OCI-M2 (cell line): ENCODE measurements around the gene MARCHF7.
"Not testable (repeated sequence)": the region's sequence is repeated elsewhere in the genome, so short reads cannot be mapped to it uniquely, and the experiment has no call there.

ENCODE experiments used
- DNase-seq: peaks from one replicate; lab custom pipeline; 2025; ENCODE audit not compliant: unreplicated experiment; lab: John Stamatoyannopoulos, UW

Gene MARCHF7

DNA sequence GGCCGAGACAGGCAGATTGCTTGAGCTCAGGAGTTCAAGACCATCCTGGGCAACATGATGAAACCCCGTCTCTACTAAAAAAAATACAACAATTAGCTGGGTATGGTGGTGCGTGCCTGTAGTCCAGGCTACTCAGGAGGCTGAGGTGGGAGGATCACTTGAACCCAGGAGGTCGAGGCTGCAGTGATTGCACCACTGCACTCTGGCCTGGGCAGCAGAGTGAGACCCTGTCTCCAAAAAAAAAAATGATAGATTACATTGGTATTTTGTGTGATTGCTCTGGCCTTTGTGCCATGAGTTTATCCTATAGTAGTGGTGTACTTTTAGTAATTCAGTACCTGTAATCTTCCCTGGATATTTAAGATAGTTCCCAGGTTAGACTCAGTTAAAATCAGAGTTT is 4.1 kb downstream of the MARCHF7 start:
- not testable (repeated sequence) for DNase-seq

DNA sequence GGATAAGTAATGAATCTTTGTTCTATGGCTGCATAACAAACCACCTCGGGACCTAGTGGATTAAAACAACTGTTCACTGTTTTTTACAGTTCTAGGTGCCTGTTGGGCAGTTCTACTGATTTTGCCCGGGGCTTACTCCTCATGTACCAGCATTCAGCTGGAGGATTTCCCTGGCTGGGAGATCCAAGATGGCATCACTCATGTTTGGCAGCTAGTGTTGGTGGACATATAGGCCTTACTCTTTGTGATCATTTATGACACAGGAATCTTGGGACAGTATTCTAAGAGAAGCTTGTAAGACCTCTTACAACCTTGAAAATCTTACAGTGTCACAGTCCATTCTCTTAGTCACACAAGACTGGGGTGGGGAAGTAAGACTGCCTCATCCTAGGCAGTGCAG is 4.6 kb downstream of the MARCHF7 start:
- DNase-seq, result no peak

DNA sequence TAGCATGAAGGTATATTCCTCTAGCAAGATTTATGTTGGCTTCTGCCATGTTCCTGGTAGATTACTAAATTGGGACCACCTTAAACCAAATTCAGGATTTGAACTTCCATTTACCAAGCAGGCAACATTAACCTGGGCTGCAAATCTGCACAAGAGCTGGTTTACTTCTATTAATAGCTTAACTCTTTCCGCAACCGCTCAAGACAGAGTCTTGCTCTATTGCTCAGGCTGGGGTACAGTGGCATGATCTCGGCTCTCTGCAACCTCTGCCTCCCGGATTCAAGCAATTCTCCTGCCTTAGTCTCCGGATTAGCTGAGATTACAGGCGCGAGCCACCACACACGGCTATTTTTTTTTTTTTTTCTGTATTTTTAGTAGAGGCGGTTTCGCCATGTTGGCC is 8.4 kb downstream of the MARCHF7 start:
- DNase-seq, result no peak

DNA sequence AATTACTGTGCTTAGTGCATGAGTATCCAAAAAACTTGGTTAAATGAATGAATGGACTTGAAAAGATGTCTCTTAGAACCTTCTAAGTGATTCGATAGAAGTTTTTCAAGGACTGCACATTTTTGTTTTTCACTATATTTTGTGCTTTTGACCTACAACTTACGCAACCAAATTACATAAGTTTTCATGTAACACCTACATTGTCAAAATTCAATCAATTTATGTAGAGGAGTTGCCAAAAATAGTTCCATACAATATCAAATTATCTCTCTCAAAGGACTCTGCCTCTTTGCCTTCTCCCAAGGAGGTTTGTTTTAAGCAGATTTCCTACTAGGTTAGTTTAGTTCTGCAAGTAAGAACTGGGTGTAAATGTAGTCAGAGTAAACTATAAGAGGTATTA is 10.3 kb downstream of the MARCHF7 start:
- DNase-seq, result no peak

DNA sequence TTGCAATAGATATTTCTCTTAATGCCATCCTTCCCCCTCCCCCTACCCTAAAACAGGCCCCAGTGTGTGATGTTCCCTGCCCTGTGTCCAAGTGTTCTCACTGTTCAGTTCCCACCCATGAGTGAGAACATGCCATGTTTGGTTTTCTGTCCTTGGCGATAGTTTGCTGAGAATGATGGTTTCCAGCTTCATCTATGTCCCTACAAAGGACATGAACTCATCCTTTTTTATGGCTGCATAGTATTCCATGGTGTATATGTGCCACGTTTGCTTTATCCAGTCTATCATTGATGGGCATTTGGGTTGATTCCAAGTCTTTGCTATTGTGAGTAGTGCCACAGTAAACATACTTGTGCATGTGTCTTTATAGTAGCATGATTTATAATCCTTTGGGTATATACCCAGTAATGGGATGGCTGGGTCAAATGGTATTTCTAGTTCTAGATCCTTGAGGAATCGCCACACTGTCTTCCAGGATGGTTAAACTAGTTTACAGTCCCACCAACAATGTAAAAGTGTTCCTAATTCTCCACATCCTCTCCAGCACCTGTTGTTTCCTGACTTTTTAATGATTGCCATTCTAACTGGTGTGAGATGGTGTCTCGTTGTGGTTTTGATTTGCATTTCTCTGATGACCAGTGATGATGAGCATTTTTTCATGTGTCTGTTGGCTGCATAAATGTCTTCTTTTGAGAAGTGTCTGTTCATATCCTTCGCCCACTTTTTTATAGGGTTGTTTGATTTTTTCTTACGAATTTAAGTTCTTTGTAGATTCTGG is 12.7 kb downstream of the MARCHF7 start:
- not testable (repeated sequence) for DNase-seq

DNA sequence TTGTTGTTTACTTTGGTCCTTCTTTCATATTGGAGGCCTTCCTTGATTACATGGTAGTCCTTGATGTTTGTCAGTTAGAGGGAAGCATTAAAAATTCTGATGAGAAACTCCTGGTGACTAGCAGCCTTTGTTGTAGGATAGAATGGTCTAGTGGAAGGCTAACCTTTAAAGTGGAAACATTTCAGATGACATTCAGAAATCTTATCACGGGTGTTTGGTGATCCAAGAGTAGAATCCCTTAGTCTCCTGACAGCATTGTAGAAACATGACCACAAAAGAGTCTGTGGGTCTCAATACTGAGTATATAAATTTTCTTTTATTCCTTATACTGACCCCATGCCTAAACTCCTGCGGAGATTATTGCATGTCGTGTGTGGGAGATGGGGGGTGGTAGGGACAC is 13.4 kb downstream of the MARCHF7 start:
- DNase-seq, result no peak

DNA sequence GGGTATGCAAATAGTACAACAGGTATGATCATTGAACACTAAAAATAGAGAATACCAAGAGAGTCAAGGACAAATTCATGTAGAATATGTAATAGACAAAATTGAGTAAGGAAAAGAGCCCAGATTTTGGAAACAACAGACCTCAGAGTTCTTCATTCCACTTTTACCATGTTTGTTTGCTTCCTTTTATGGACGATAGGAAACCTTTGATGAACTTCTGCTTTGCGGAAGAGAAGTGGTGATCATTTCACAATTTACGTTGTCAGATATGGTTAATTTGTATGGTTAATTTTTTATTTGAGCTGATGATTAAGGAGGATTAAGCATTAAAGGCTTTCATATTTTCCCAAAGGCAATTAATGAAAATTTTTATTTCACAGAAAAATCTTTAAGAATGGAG is 16.3 kb downstream of the MARCHF7 start:
- DNase-seq, result no peak

DNA sequence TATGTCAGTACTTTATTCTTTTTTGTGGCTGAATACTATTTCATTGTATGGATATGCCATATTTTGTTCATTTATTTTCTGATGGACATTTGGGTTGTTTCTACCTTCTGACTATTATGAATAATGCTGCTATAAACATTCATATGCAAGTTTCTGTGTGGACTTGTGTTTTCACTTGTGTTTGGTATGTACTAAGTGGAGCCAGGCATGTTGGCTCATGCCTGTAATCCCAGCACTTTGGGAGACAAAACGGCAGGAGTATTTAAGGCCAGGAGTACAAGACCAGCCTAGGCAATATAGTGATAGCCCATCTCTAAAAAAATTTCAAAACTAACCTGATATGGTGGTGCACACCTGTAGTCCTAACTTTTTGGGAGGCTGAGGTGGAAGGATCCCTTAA is 23.3 kb downstream of the MARCHF7 start:
- DNase-seq, result no peak

DNA sequence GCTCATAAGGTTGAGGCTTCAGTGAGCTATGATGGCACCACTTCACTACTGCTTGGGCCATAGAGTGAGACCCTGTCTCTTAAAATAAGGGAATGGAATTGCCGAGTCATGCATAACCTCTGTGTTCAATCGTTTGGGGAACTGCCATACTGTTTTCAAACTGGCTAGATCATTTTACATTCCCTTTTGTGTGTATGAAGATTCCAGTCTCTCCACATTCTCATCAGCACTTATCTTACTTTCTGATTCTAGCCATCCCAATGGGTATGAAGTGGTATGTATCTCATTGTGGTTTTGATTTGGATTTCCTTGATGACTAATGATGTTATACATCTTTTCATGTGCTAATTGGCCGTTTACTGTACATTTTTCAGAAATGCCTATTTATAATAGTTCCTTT is 23.7 kb downstream of the MARCHF7 start:
- no peak for DNase-seq

DNA sequence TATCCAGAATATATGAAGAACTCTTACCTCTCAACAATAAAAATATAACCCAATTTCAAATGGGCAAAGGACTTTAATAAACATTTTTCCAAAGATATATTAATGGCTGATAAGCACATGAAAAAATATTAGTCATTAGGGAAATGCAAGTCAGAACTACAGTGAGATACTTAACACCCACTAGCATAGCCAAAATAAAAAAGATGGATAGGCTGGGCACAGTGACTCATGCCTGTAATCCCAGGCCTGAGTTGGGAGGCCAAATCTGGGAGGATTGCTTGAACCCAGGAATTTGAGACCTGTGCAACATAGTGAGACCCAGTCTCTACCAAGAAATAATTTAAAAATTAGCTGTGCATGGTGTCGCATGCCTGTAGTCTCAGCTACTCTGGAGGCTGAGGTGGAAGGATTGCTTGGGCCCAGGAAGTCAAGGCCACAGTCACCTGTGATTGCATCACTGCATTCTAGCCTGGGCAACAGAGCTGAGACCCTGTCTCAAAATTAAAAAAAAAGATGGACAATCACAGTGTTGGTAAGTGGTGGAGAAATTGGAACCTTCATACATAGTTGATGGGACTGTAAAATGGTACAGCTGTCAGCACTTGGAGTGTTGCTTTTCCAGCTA is 25.1 kb downstream of the MARCHF7 start:
- DNase-seq, result no peak

DNA sequence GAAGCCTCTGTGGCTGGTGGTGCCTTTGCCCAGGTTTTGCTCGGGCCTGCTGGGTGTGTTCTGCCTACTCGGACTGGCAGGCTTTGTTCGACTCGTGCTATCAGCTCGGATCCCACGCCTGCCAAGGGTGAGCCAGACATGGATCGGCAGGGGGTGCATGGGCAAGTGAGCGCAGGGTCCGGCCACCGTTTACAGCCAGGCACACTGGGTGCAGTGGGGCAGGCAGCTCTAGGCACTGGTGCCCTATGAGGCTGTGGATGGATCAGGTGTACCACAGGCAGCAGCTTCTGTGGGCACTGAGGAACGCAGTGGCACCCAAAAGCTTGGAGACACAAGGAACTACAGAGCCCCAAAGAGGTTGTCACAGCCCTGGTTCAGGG is 25.6 kb downstream of the MARCHF7 start:
- DNase-seq, result no peak

DNA sequence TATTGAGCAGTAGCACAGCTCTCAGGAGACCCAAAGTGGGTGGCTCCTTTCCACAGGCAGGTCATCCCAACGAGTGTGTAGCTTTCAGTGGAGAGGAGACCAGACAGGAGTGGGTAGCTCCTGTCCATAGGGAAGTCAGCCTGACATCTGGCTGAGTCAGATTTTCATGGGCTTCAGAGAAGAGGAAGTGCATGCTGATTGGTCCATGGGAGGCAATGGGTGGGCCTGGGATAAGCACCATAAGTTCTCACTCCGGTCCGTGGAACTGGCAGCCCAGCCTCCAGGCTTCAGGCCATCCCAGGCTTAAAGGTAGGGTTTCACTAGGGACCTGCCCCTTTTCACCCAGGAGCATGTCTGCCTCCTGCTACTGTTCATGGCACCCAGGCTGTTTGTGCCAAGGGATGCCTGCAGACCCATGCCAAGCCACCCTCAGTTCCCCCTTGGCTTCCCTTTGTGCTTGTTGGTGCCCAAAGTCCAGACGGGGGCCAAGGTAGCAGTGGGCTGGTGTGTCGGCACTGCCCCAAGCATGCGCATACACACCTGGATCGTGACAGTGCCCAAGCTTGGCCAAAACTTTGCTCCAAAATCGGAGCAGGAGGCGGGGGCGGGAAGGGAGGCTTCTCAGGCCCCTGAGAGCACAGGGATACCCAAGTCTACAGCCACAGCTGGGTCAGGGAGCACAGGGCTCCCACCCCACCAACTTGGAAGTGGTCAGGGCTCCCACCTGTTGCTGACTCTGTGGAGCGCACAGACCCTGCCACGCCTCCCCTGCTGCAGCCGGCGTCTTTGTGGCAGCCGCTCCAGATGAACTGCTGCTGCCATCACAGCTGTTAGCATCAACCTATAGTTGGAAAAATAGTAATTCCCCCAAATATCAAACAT is 26.4 kb downstream of the MARCHF7 start:
- no peak for DNase-seq

DNA sequence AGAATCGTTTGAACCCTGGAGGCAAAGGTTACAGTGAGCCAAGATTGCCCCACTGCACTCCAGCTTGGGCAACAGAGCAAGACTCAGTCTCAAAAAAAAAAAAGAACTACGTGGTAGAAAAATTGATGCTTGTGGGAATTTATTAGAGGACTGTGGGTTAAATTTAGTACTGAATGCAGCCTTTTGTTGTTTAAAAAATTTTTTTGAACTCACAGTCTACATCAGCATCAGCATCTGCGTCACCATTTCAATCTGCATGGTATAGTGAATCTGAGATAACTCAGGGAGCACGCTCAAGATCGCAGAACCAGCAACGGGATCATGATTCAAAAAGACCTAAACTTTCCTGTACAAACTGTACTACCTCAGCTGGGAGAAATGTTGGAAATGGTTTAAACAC is 30.5 kb downstream of the MARCHF7 start:
- DNase-seq, result no peak

DNA sequence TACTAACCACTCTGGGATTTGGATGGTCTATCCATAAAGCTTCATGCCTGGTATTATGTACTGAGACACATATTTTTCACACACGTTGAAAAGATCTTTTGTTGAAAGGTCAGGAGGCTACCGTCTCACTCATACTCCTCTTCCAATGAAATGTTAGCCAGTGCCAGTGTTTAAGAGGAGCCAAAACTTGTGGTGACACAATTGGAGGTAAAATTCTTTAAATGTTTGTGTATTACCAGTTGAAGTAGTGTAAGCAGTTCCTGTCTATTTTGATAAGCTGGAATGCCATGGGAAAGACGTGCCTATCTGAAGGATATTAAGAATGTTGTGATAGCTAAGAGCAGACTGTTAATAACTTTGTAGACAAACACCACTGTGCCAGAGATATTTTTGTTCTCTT is 32.1 kb downstream of the MARCHF7 start:
- DNase-seq, result no peak

DNA sequence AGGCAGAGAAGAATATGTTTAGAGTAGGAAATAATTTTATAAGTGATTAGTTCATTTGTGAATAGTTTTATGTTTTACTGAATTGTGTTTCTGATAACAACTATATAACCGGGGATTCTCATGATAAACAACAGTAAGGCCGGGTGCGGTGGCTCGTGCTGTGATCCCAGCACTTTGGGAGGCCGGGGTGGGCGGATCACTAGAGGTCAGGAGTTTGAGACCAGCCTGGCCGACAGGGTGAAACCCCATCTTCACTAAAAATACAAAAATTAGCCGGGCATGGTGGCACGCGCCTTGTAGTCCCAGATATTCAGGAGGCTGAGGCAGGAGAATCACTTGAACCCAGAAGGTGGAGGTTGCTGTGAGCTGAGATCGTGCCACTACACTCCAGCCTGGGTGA is 32.9 kb downstream of the MARCHF7 start:
- not testable (repeated sequence) for DNase-seq

DNA sequence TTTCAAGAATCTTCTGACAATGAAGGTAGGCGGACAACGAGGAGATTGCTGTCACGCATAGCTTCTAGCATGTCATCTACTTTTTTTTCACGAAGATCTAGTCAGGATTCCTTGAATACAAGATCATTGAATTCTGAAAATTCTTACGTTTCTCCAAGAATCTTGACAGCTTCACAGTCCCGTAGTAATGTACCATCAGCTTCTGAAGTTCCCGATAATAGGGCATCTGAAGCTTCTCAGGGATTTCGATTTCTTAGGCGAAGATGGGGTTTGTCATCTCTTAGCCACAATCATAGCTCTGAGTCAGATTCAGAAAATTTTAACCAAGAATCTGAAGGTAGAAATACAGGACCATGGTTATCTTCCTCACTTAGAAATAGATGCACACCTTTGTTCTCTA is 35.8 kb downstream of the MARCHF7 start:
- DNase-seq, result no peak

DNA sequence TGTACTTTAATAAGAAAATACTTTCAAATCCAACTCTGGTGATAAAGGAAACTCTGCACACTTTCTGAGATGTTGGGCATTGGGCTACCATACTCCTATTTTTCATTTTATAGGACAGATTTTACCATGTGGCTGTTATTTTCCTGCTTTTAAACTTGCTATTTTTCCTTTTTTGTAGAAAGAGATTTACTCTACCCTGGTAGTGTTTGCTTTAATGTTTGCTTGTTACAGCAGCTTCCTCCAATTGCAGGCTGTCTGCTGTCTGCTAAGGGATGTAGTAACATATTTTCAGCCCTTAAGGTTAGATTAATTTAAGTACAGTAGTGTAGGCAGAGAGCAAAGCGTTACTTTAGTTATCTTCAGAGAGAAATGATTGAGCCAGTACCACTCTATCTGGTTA is 38.6 kb downstream of the MARCHF7 start:
- DNase-seq, result no peak

DNA sequence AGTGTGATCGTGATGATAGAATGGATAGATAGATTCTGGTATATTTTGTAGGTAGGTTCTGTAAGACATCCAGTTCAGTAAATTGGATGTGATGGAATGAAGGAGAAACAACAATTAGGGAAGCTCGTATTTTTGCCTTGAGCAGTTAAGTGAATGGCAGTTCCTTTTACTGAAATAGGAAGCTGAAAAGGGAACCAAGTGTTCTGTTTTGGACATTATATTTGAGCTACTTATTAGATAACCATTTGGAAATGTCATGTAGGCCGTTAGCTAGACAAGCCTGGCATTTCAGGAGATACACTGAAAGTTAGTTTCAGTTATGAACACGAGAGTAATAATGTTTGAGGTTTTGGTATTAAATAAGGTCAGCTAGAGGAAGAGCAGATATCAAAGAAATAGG is 41.5 kb downstream of the MARCHF7 start:
- DNase-seq, result no peak

DNA sequence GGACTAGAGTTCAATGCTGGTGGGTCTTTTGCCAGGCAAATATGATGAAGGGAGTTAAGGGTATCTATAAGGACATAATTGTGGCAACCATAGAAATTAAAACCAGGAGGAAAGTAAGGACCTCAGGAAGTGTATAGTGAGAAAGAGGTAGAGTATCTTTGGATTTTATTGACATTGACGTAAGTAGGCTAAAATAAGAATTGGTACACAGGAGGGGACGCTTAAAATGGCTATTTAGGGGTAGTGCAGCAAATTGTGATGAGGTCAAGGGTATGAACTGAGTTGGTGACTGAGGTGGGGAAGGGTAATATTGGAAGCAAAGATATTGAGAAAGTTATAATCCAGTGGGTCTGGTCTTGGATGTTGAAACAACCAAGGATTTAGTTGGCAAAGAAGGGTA is 42.7 kb downstream of the MARCHF7 start:
- no peak for DNase-seq

DNA sequence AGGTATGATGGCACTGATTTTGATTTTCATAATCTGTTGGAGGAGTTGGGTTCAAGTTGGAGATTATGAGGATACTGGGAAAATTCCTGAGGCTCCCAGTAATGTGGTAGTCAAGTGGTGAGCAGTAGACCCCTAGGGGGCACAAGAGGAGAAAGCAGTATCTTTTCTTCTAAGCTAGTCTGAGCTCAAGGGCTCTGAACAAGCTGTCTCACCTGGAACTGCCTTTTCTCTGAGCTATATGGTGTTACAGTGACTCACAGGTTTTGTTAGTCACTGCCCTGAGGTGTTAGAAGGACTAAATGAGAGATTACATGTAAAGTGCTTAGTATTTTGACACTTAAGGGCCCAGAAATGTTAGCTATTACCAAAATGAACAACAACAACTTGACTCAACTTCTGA is 43.5 kb downstream of the MARCHF7 start:
- DNase-seq, result no peak

DNA sequence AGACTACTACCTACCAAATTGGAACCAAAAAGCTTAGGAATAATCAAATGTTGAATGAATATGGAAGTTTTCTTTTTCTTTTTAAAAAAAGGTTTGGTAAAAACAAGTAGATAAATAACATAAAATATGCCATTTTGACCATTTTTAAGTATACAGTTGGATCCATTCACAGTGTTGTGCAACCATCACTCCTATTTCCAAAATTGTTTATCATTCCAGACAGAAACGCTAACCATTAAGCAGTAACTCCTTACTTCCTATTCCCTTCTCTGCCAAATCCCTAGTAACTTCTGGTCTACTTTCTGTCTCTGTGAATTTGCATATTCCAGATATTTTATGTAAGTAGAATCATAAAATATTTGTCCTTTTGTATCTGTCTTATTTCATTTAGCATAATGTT is 45.9 kb downstream of the MARCHF7 start:
- DNase-seq, result no peak

DNA sequence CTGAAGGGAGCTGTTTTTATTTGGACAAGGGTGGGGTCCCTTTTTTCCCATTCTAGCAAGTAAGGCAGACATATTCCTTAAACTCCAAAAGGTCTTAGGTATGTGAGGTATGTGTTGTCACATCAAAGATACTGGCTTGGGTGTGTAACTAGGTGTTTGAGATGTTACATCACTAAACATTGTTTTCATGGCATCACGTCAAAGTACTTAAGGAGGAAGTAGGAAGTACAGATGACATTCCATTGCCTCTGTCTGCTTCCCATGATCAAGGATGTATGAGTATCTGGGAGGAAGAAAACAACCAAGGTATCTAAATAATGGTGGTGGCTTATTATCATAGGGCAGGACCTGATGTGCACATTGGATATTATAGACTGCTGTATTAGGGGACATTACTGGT is 46.4 kb downstream of the MARCHF7 start:
- DNase-seq, result no peak
